ENCODE measurements around the gene ACSM4.
"Not testable (repeated sequence)": the region's sequence is repeated elsewhere in the genome, so short reads cannot be mapped to it uniquely, and the experiment has no call there.

The ACSM4 gene, protein sequence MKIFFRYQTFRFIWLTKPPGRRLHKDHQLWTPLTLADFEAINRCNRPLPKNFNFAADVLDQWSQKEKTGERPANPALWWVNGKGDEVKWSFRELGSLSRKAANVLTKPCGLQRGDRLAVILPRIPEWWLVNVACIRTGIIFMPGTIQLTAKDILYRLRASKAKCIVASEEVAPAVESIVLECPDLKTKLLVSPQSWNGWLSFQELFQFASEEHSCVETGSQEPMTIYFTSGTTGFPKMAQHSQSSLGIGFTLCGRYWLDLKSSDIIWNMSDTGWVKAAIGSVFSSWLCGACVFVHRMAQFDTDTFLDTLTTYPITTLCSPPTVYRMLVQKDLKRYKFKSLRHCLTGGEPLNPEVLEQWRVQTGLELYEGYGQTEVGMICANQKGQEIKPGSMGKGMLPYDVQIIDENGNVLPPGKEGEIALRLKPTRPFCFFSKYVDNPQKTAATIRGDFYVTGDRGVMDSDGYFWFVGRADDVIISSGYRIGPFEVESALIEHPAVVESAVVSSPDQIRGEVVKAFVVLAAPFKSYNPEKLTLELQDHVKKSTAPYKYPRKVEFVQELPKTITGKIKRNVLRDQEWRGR

DNA sequence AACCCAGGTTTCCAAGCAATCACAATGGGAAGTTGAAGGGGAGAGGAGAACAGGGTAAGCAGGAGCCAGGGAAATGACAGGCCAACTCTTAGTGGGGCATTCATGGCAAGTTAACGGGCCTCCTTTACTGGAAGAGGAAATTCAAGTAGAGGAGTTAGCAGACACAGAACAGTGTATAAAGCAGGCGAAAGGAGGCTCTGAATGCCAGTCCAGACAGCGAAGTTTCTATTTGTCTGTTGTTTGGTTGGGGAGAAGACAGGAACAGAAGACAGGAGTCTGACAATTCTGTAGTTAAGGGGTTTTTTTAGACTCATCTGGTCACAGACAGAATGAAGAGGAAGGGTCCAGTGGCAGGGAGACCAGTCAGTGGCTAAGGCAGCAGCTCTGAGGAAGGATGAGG is at the start of gene ACSM4:
Gene ACSM4, plus strand, starts transcription at position 301 of the 400 bp plus-strand sequence. CDS start 260 bp downstream, outside the sequence.
- no peak for DNase-seq (ENCODE audit: low read depth, low spot score)

DNA sequence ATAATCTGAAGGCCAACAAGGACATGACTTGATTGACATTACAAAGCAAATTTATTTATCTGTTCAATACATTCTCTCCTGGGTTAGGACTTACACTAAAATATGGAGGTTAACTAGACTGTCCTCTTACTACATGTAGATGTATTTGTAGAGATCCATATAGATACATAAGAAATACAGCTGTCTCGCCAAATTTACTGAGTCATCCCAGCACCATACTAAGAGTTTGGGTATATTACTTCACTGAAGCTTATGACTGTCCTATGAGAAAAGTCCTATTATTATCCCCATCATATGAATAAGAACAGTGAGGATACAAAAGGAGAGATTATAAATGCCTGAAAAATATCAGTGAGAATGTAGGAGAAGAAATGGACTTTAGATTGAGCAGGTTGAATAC is 44.8 kb upstream of the ACSM4 start:
- no peak for DNase-seq (ENCODE audit: low read depth, low spot score)

DNA sequence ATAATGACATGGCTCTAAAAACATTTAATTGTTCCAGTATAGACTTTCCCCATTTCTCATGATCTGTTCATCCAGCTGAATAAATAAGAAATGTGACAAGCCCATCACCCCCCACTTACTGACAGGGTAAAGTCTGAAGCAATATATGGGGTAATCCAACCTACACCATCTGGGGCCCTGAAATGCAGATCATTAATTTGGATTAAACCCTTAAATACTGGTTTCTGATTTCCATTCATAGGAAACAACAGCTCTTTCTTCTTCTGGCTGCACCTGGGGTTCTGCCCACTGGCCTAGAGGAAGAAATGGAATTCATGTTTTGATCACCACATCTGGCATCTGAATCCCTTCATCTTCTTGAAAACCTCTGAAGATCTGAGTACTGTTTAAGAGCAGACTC is 39.3 kb upstream of the ACSM4 start:
- no peak for DNase-seq (ENCODE audit: low read depth, low spot score)

DNA sequence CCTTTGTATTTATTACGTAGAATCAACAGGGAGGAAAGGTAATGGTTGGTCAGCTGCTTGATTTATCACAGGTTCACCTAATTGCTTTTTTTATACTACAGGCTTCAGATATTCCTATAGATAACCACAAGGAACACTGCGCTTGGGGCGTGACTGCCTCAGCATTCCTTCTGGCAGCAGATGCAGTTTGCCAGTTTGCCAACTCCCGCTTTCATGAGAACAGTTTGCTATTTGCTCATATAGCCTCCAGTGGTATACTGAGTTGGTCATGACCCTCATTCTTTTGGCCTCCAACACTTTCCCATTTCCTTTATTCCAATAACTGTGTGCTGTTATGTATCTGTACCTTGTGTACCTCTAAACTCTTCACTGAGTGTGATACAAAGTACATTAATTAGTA is 38.6 kb upstream of the ACSM4 start:
- DNase-seq (ENCODE audit: low read depth, low spot score) = no peak

DNA sequence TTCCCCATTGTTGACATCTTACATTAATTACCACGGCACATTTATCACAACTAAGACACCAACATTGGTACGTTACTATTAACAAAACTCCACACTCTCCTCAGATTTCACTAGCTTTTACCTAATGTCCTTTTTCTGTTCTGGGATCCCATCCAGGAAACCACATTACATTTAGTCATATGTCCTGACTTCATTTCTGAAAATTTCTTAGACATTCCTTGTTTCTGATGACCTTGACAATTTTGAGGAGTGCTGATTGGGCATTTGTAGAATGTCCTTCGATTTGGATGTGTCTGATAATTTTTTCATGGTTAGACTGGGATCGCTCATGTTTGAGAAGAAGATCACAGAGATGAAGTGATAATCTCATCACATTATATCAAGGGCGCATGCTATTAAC is 34.6 kb upstream of the ACSM4 start:
- no peak for DNase-seq (ENCODE audit: low read depth, low spot score)

- DNase-seq (ENCODE audit: low read depth, low spot score) = no peak
Measured at GRCh38 chr12:7271893-7272514, 31.9 kb upstream of the ACSM4 start.

DNA sequence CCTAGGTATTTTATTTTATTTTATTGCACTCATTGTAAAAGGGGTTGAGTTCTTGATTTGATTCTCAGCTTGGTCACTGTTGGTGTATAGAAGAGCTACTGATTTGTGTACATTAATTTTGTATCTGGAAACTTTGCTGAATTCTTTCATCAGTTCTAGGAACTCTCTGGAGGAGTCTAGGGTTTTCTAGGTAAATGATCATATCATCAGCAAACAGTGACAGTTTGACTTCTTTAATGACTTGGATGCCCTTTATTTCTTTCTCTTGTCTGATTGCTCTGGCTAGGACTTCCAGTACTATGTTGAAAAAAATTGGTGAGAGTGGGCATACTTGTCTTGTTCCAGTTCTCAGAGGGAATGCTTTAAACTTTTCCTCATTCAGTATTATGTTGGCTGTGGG is 28.4 kb upstream of the ACSM4 start:
- DNase-seq (ENCODE audit: low read depth, low spot score) = not testable (repeated sequence)

- DNase-seq (ENCODE audit: low read depth, low spot score) = no peak
Measured at GRCh38 chr12:7282844-7283243, 21.0 kb upstream of the ACSM4 start.

- peak; percentile 28 for DNase-seq (ENCODE audit: low read depth, low spot score)
Measured at GRCh38 chr12:7289743-7290142, 14.1 kb upstream of the ACSM4 start.

- DNase-seq (ENCODE audit: low read depth, low spot score) = not testable (repeated sequence)
Measured at GRCh38 chr12:7290588-7290987, 13.3 kb upstream of the ACSM4 start.

- DNase-seq (ENCODE audit: low read depth, low spot score) = no peak
Measured at GRCh38 chr12:7292300-7292699, 11.6 kb upstream of the ACSM4 start.

GRCh38 chr12:7293670-7294069 is 10.2 kb upstream of the ACSM4 start:
- DNase-seq (ENCODE audit: low read depth, low spot score) = no peak

DNA sequence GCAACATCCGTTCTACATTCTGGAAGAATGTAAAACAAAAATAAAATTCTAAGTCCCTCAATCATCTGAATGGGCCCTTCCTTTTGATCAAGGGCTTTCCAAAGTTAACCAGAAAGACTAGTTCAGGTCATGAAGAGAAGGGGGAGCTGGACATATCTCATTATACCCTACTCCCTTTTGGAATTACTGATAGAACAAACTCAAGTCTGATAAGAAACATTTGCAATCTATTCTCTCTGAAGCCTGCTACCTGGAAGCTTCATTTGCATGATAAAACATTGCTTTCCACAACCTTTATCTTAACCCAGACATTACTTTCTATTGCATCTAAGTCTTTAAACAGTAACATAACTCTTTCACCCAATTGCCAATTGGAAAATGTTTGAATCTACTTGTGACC is 8.3 kb upstream of the ACSM4 start:
- no peak for DNase-seq (ENCODE audit: low read depth, low spot score)

GRCh38 chr12:7297865-7298264 is 6.0 kb upstream of the ACSM4 start:
- DNase-seq (ENCODE audit: low read depth, low spot score) = no peak

DNA sequence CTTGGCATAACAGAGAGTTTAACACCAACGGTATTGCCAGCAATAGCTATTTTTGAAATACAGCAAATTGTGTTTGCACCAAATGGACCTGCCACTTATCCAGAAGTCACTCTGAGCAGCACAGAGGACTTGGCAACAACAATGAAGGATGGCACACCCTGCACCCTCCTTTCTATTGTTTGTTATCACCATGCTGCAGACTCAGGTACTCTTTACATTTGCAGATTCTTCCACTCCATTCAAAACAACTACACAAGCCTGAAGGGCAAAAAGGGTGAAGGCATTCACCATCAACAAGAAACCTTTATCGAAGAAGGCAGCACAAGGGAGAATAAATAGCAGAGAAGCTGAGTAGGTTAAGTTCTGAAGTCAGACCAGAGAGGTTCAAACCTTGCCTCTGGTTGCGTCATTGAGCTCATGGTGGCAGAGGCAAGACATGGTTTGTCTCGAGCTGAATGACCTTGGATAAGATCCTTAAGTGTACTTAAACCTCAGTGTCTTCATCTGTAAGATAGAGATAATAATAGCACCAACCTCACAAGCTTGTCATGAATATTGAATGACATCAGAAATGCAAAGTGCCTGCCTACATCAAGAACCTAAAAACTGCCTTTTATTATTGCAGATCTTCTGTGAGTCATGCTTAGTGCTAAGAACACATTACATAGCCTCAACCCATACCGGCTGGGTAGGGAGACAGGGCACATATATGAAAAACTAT is 1.4 kb upstream of the ACSM4 start:
- no peak for DNase-seq (ENCODE audit: low read depth, low spot score)

- DNase-seq (ENCODE audit: low read depth, low spot score) = no peak
Measured at GRCh38 chr12:7303230-7303629, 642 bp upstream of the ACSM4 start.

DNA sequence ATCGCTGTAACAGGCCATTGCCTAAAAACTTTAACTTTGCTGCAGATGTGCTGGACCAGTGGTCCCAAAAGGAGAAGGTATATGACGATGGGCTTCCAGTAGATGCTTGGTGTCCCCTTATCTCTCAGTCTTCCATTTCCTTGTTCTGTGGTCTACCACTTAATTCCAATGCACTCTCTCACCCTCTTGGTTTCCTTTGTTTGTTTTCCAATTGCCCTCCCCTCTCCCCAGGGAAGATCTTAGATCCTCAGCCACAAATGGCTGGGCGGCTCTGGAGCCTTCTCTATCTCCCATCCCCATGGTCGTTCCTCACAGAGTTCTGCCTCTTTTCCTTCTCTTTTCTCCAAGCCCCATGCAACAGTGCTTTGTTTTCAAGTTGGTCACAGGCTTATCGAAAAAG is 584 bp downstream of the ACSM4 start:
- no peak for DNase-seq (ENCODE audit: low read depth, low spot score)

DNA sequence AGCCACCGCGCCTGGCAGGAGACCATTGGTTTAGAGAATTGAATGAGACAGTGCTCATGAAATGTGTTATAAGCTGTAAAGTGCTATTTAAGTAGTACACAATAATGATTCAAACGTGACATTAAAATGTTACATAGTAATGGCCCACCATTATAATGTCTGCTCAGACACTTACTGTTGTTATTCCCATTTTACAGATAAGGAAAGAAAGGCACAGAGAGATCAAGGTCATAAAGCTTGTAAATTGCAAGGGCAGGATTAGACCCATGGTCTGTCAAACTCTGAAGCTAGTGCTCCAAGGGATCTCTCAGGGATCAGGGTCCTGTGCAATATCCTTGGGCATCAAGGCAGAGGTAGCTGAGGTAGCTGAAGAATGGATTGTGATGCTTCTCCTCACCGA is 6.2 kb downstream of the ACSM4 start:
- DNase-seq (ENCODE audit: low read depth, low spot score) = no peak

- DNase-seq (ENCODE audit: low read depth, low spot score) = no peak
Measured at GRCh38 chr12:7319930-7320329, 16.1 kb downstream of the ACSM4 start.

GRCh38 chr12:7321624-7322023 is 17.8 kb downstream of the ACSM4 start:
- DNase-seq (ENCODE audit: low read depth, low spot score) = no peak

DNA sequence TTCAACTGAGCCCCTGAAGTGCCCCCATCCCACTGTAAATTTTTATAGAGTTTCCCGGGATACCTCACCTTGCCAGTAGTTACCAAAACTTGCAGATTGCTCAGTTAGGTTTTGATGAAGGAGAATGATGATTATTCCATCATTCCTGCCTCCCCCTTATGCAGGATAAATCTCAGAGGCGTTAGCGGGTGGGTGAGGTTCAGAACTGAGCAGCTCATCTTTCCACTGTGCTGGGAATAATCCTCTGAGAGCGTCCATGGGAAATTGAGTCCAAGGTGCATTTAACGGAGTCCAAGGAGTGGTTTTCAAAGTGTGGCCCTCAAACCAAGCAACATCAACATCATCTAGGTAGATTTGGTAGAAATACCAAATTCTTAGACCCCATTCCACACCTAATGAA is 18.7 kb downstream of the ACSM4 start:
- DNase-seq (ENCODE audit: low read depth, low spot score) = no peak

DNA sequence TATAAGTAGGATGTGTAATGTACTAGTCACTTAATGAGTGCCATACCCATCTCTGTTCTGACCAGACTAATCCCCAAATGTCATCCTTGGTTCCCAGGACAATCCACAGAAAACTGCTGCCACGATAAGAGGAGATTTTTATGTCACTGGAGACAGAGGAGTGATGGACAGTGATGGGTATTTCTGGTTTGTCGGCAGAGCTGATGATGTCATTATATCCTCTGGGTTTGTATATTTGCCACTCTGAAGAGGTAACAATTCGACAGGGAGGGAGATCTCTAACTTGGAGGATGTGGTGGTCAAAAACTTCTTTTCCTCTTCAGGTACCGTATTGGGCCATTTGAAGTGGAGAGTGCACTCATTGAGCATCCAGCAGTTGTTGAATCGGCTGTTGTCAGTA is 20.3 kb downstream of the ACSM4 start:
- DNase-seq (ENCODE audit: low read depth, low spot score) = no peak
